GM21576 (cell line): ENCODE results near the gene MRPL19.
A peak's percentile ranks its signal among the peaks of the same experiment; 100 is the strongest.
"Not testable (repeated sequence)": the region's sequence is repeated elsewhere in the genome, so short reads cannot be mapped to it uniquely, and the experiment has no call there.

Experiments
- ATAC-seq: cut with Tn5 transposase; IDR thresholded peaks from one replicate; pipeline ENCODE4 v1.9.1; 2021; ENCODE audit warnings: mild to moderate bottlenecking, moderate library complexity; ENCODE audit not compliant: unreplicated experiment

Gene MRPL19

DNA sequence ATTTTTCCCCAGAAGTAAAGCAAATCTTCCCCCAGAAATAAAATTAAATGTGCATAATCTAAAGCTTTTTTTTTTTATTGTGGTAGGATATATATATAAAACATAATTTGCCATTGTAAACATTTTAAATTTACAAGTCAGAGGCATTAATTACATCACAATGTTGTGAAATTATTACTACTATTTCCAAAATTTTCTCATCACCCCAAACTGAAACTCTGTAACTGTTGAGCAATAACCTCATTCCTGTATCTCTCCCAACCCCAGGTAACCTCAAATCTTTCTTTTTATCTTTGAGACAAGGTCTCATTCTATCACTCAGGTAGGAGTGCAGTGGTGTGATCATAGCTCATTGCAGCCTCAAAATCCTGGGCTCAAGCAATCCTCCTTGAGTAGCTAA, 11.2 kb downstream of the MRPL19 start:
- no peak for ATAC-seq

DNA sequence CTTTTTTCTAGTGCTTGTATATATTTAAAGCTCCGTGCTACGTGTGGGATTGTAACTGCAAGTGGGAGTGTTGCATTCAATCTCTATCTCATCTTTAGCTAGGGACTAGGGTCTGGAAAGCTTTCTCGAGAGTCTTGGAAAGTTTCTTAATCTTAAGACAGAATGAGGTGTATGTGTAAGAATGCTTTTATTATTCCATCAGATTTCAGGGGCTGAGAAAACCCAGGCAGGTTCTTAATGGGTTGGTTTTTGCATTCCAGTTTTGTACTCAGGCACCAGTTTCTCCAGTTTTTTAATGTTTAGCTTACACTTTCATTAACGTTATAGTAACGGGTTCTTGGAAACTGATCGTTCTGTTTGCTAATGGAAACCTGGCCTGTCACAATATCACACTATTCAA, 20.3 kb downstream of the MRPL19 start:
- no peak for ATAC-seq

DNA sequence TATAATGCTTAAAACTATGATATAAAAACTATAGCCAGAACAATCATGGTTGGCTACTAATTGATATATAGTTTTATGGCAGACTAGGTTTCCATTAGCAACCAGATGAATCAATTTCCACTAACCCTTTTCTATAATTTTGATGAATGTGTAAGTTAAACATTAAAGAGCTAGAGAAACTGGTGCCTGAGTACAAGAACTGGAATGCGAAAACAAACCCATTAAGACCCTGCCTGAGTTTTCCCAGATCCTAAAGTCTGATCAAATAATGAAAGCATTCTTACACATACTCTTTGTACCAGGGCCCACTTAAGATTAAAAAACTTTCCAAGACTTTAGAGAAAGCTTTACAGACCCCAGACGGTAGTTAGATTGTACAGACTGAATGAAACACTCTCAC, 21.3 kb downstream of the MRPL19 start:
- ATAC-seq, result no peak

DNA sequence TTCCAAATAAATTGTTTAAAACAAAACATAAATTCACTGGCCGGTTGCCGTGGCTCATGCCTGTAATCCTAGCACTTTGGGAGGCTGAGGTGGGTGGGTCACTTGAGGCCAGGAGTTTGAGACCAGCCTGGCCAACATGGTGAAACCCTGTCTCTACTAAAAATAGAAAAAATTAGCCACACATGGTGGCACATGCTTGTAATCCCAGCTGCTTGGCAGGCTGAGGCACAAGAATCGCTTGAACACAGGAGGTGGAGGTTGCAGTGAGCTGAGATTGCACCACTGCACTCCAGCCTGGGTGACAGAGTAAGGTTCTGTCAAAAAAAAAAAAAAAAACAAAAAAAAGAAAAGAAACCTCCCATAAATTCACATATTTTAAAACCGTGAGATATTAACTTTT, 28.8 kb downstream of the MRPL19 start:
- not testable (repeated sequence) for ATAC-seq

DNA sequence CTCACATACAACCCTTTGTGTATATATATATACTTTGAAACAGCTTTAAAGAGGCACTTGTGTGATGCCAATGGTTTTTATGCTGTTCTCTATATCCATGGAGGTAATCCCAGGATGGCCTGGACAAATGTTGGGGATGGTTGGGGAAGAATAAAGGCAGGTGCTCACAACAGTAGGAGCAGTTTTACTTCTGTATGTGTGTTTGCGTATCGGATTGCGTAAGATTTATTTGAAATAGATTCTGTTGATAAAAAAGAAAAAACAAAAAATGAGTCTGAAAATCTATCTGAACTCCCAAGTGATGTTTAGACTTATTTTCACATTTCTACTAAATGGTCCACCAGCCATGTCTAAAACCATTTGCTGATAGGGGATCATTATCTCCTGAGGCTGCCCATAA, 29.3 kb downstream of the MRPL19 start:
- no peak for ATAC-seq

DNA sequence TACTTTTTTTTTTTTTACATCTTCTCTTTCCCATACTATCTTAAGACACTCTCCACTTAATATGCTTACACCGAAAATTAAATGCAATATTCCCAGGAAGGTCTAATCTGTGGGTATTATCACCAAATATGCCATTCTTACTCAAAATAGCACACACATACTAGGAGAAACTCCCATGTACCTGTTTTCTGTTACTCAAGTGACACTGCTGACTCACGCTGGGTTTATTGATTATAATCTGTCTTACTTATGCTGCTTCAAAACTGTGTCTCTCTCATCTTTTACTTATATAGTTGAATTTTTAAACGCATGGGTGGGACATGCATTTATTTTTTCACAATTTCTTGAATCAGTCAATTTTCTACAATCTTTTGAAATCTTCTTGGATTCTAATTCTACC, 29.9 kb downstream of the MRPL19 start:
- ATAC-seq, result no peak

DNA sequence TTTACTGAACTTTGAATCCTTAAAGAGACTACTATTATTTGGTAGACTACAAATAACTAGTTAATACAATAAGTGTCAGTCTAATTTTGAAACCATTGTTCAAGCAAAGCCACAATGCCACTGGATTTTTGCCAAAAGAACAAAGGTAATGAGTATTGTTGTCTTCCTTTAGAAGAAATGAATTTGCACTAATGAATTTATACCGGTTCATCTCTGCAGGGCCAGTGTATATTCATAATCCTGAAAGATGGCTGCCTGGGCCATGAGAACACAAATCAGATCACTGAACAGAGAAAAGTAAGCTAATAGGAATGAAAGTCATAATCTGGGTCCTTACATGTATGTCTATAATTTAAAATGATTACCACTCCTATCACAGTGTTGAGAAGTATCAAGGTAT, 33.0 kb downstream of the MRPL19 start:
- ATAC-seq, result no peak

DNA sequence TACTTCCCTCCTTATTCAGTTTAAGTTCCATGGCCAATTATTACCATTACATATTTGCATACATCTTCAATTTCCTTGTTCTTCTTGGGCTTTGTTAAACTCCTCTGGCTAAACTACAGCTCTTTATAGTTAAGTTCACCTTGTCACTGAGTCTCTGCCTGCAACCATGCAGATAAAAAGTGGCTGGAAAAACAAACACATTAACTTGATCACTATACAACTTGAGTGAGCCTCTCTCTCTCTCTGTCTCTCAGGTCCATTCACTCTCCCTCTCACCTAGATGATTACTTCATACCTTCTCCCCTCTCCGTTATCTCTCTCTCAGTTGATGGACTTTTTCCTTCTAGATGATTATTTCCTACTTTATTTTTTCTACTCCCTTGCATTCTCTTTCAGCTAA, 33.8 kb downstream of the MRPL19 start:
- no peak for ATAC-seq

DNA sequence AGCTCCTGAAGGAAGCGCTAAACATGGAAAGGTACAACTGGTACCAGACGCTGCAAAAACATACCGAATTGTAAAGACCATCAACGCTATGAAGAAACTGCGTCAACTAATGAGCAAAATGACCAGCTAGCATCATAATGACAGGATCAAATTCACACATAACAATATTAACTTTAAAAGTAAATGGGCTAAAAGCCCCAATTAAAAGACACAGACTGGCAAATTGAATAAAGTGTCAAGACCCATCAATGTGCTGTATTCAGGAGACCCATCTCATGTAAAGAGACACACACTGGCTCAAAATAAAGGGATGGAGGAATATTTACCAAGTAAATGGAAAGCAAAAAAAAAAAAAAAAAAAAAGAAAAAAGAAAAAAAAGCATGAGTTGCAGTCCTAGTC, 36.8 kb downstream of the MRPL19 start:
- ATAC-seq, result not testable (repeated sequence)

DNA sequence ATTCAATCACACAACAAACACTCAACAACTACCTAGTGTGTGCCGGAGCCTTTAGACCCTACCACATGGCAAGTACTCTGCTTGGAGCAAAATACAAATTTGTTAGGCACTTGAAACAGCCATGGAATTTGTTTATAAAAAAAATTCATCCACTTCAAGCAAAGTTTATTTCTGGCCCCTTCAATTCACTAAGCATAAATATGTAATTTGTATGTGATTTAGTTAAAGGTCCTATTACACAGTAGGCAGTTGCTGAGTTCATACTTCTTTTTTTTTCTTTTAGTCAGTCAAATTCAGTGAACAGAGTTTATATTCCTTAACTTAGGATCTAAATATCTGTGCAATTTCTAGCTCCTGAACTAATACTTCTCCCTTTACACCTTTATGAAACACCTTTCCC, 41.6 kb downstream of the MRPL19 start:
- ATAC-seq, result no peak

DNA sequence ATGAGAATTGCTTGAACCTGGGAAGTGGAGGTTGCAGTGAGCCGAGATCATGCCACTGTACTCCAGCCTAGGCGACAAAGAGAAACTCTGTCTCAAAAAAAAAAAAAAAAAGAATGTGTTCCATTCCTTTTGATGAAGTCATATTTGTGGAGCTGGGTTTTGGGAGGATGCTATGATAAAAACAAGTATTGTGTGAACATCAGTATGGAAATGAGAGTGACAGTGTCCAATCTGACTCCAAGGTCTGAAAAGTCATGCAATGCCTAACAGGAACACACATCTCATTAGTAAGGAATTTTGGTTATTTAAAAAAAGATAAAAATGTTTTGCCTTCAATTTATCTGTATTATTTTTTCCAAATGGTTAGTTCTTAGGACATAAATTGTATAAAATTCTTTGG, 52.3 kb downstream of the MRPL19 start:
- ATAC-seq, result no peak

DNA sequence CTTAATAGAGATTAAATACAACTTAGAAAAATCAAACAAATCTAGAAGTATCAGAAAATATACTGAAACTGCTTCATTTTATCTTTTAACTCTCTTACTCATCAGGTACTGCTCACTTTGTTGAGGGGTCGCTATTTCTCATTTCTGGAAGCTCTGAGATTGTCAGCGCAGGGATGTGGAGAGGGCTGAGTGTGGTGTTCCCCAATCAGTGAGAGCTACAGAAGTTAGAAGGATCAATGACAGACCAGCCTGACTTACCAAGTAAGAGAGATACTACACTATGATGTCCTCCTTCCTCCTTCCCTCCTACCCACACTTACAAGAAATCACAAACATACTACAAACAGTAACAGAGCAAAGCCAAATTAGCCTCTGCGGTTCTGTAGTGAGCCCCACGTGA, 56.0 kb downstream of the MRPL19 start:
- ATAC-seq, result no peak

DNA sequence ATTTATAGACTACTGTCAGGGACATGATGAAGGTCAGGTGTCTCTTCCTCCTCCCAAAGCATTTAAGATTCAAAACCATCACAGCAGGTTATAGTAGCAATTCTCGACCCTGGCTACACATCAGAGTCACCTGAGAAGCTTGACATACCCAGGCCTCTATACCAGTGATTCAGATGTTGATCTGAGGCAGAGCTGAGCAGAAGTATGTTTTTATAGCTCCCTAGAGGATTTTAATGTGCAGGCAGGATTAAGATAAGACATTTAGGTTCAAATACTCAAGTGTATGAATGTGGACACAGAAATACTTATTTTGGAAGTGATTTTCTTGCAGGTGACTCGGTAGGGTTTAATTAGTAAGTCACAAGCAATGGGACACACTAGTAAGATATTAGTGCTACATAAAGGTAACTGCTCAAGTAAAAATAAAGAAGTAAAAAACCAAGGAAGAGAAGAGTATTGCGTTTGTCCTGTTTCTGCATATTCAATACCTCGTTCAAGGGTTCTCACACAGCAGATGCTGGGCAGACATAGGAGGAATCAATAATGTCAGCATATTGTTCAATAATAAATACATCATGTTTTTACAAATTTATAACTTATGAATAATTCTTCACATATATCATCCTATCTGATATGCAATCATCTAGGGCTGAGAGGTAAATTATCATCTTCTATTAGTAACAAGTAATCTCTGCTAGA, 57.2 kb downstream of the MRPL19 start:
- ATAC-seq, result no peak

DNA sequence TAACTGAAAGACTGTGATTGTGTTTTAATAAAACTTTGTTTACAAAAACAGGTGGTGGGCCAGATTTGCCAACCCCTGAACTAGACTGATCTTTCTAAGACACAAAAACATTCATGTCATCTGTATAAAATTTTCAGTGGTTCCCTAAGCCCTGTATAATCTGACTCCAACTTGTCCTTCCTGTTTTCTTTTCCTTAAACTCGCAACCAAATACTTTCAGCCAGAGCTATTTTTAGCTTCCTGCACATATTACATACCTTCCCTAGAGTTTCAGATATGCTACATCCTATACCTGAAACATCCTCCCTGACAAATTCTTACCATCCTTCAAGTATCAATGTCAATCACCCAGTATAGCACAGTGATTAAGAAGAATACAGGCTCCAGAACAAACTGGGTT, 59.3 kb downstream of the MRPL19 start:
- ATAC-seq, result no peak

DNA sequence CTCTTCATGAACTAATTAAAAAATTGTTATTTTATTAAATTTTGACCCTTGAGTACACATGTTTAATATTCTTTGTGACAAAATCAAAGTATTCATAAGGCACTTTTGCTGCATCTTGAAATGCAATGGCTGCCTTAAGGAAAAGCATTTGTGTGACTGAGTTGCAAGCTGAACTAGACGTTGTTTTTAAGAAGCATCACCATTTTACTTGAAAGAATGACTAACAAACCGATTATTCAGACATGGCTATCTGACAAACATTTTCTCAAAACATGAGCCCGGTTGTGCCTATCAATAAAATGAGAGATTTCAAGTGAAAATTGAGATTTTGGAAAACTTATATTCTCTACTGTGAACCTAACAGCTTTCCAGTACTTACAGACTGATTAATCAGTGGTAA, 61.3 kb downstream of the MRPL19 start:
- no peak for ATAC-seq

DNA sequence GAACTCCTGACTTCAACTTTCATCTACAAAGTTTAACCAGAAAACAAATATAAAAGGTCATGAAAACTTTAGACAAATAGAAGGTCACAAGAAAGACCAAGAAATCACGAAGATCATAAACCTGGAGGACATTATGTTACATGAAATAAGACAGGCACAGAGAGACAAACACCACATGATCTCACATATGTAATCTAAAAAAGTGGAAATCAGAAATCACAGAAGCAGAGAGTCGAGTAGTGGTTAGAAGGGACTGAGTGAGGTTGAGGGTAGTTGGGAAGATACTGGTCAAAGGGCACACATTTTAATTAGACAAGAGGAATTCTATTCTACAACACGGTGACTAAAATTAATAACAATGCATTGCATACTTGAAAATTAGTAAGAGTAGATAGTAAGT, 62.7 kb downstream of the MRPL19 start:
- ATAC-seq, result no peak

DNA sequence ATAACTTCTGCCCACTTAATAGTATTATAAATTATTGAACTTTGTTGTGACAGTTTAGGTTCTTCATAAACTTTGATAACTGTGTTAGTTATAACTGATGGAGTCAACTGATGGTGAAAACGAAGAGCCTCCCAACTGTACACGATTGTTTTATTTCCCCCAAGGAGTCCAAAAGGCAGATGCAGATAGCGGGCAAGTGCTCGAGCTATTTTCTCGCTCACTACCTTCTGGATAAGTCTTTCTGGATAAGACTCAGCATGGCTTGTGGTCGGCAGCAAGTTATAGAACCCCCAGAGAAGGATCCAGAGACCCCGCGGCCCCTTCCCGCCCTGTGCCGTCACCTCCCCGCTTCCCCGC, 63.6 kb downstream of the MRPL19 start:
- no peak for ATAC-seq

DNA sequence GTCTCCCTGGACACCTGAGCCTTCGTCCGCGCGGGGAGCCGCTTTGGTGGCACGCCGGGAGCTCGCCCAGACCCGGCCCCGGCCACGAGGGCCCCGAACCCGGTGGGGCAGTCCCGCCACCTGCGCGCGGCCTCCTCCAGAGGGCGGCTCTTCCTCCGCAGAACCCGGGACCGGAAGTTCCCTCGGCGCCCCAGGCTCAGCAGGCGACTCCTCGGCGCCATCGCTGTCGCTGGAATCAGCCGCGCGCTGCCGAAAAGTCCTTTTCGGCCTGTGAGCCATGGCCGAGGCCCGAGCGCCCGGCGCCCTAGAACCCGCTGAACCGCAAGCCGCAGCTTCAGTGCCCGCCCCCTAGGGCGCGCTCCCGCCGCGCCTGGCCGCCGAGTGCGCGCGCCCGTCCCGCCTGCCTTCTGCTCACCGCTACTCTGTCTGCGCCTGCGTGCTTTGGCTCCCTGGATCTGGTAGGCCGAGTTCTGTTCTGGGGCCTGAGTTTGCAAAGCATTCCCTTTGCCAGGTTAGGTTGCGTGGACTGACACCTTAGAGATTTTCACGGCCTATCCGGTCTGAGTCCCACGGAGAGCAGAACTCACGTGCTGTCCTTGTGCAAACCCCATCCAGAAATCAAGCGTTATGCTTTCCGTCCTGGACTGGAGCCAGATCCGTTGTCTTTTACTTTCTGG, 64.1 kb downstream of the MRPL19 start, which contains the start of gene GCFC2:
GCFC2 (minus strand) TSS at position 339 of the 677 bp plus-strand sequence; CDS start at position 279, 60 bp downstream.
- ATAC-seq, result peak; percentile 93

DNA sequence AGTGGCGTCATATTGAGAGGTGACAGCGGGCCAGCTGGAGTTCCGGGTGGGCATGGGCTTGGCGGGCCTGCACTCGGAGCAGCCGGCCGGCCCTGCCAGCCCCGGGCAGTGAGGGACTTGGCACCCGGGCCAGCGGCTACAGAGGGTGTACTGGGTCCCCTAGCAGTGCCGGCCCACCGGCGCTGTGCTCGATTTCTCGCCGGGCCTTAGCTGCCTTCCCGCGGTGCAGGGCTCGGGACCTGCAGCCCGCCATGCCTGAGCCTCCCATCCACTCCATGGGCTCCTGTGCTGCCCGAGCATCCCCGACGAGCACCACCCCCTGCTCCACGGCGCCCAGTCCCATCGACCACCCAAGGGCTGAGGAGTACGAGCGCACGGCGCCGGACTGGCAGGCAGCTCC, 65.0 kb downstream of the MRPL19 start:
- ATAC-seq, result not testable (repeated sequence)

DNA sequence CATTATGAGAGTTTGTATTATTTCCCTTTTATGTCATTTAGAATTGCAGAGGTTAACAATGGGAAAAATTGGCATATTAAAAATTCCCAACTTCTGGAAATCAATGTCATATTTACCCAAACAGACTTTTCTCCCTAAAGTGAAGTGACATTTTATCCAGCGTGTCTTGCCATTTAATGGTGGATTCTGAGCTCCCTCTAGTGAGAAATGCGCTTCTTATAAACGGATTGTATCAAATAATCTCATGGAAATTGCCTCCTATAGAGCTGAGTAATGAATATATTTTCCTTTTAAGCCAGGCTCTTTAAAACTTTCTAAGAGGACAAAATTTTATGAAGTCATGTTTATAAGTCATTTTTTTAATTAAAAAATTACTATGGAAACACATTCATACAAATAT, 69.8 kb downstream of the MRPL19 start:
- no peak for ATAC-seq

DNA sequence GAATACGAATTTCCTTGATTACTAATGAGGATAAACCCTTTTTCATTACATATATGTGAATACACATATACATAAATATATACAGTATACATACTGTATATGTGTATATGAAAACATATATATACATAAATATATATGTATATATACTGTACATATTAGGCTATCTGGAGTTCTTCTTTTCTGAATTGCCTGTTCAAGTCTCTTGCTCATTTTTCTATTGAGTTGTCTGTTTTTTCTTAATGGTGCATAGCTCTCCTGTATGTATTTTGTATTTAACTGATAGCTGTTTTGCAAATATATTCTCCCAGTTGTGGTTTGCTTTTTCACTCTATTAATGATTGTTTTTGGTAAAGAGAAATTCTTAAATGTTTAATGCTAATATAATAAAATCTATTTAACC, 73.0 kb downstream of the MRPL19 start:
- ATAC-seq, result no peak

DNA sequence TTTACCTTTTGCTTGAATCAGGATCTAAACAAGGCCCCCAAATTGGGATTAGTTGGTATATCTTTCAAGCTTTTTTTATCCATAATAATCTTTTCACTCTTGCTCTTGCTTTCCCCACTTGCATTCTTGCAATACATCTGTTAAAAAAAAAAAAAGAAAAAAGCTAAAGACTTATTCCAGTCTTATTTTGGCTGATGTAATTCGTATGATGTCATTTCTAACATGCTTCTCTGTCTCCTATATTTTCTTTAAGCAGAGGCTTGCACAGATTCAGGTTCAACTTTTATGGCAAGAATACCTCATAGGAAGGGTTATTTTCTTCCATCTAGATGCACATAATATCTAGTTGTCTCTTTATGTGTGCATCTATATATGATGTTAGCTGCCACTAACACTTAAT, 73.9 kb downstream of the MRPL19 start:
- ATAC-seq, result no peak

DNA sequence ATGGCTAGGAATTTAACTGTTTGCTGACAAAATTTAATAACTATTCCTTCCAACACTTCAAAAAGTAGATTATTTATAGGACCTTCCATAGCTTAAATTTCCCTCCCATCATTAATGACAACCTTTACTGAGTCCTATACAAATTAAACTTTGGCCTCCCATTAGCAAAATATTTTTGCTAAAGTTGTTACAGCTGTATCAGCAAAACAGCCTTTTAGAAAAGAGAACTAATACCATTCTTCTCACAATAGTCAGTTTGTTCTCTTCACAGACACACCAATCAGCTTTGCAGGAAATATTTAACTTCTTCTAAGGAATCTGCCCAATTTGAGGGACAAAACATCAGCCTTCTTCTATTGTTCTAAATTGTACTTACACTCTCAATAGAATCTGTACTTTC, 76.1 kb downstream of the MRPL19 start:
- ATAC-seq, result no peak
